Measurements from ENCODE around the gene LILRA6. TPM values are rescaled to one million over a fixed set of nuclear protein-coding genes. Genes with fewer than 3 reads are reported as not detected.

LILRA6 gene
- polyA plus RNA-seq, 3 donors = 65.7 to 150 (median 143) TPM

- Histone ChIP-seq H3K4me2 (replicated peaks; ENCODE audit: extremely low read depth, low read length, poor library complexity, severe bottlenecking) (no peak overlapping the region), H3K4me1 (ENCODE audit: control insufficient read depth in 1 of 2, insufficient read depth in 2 of 2, low read length in 2 of 2) (peaks cover 16 to 36% of the 10 kb centered on the region in 2 donors), H3K36me3 (replicated peaks in 1 of 2; ENCODE audit: control insufficient read depth in 1 of 2, insufficient read depth in 2 of 2, low read length in 2 of 2) (no peaks in the 10 kb centered on the region), H3K4me3 (replicated peaks in 1 of 3; ENCODE audit: low read depth in 2 of 3, low read length in 3 of 3) (no peak overlapping the region), H3K27me3 (ENCODE audit: control insufficient read depth in 2 of 2, insufficient read depth in 2 of 2, low read length in 2 of 2) (peaks cover 0 to 5% of the 10 kb centered on the region in 2 donors), H3K79me2 (ENCODE audit: insufficient read depth, low read length) (no peaks in the 10 kb centered on the region), H3K27ac (ENCODE audit: low read depth in 1 of 2, low read length in 2 of 2) (no peak overlapping the region), H2AFZ (ENCODE audit: insufficient read depth, low read depth, low read length, poor library complexity, severe bottlenecking) (no peak overlapping the region), H4K20me1 (ENCODE audit: insufficient read depth, low read length) (no peaks in the 10 kb centered on the region), H3K9ac (ENCODE audit: insufficient read depth, low read length, poor library complexity, severe bottlenecking) (no peak overlapping the region), H3K9me3 (replicated peaks in 1 of 2; ENCODE audit: control insufficient read depth in 1 of 2, insufficient read depth in 1 of 2, low read length in 2 of 2) (no peaks in the 10 kb centered on the region)
- no peak for TF ChIP-seq CTCF (IDR thresholded peaks at IDR 0.05)
- Mint-ChIP-seq H3K36me3 (peaks cover 0 to 3% of the 10 kb centered on the region in 2 donors), H3K4me1 (peaks cover 29% of the 10 kb centered on the region), H3K27ac (peak overlapping the region in 1 of 7 donors; percentile 77), H3K4me3 (no peak overlapping the region), H3K27me3 (ENCODE audit: low read depth in 3 of 3) (peaks cover 16 to 24% (median 23%) of the 10 kb centered on the region in 3 donors), H3K9me3 (peaks cover 0 to 3% (median 0%) of the 10 kb centered on the region in 7 donors)
- 96% methylated on average over 14 of the region's 23 CpGs for WGBS (ENCODE audit: insufficient coverage)
- DNase-seq = no peak
- intact Hi-C loops (cut with micrococcal nuclease) = no loop called here
These were observed 11.0 kb upstream of the LILRA6 start for GRCh38 chr19:54253331-54254194.

DNA sequence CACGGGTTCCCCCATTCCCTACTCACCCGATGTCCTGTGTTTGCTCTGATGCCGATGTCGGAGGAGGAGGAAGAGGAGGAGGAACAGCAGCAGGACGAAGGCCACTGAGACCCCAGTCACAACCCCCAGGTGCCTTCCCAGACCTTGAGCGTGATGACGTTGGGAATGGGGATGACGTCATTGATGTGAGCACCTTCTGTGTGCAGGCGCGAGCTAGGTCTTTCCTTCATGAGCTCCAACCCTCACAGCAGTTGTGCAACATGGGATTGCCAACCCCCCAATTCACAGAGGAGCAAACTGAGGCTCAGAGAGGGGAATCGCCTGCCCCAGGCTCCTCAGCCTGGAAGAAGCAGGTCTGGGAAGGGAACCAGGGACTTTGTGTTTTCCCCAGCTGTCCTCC, 10.3 kb upstream of the LILRA6 start:
- Histone ChIP-seq H3K79me2 (ENCODE audit: insufficient read depth, low read length) (no peaks in the 10 kb centered on the region), H3K27ac (ENCODE audit: low read depth in 1 of 2, low read length in 2 of 2) (no peak overlapping the region), H3K4me2 (replicated peaks; ENCODE audit: extremely low read depth, low read length, poor library complexity, severe bottlenecking) (no peak overlapping the region), H3K36me3 (replicated peaks in 1 of 2; ENCODE audit: control insufficient read depth in 1 of 2, insufficient read depth in 2 of 2, low read length in 2 of 2) (no peaks in the 10 kb centered on the region), H3K4me1 (ENCODE audit: control insufficient read depth in 1 of 2, insufficient read depth in 2 of 2, low read length in 2 of 2) (peaks cover 22 to 43% of the 10 kb centered on the region in 2 donors), H3K9me3 (replicated peaks in 1 of 2; ENCODE audit: control insufficient read depth in 1 of 2, insufficient read depth in 1 of 2, low read length in 2 of 2) (no peaks in the 10 kb centered on the region), H4K20me1 (ENCODE audit: insufficient read depth, low read length) (no peaks in the 10 kb centered on the region), H3K27me3 (ENCODE audit: control insufficient read depth in 2 of 2, insufficient read depth in 2 of 2, low read length in 2 of 2) (peaks cover 0 to 5% of the 10 kb centered on the region in 2 donors), H2AFZ (ENCODE audit: insufficient read depth, low read depth, low read length, poor library complexity, severe bottlenecking) (no peak overlapping the region), H3K4me3 (replicated peaks in 1 of 3; ENCODE audit: low read depth in 2 of 3, low read length in 3 of 3) (no peak overlapping the region), H3K9ac (ENCODE audit: insufficient read depth, low read length, poor library complexity, severe bottlenecking) (no peak overlapping the region)
- peaks cover 0 to 3% of the 10 kb centered on the region in 2 donors for H3K36me3 Mint-ChIP-seq
- WGBS (ENCODE audit: insufficient coverage) = 97% methylated on average over 5 of the region's 11 CpGs
- no peak for TF ChIP-seq CTCF (IDR thresholded peaks at IDR 0.05)
- peak overlapping the region in 1 of 2 donors; percentile 16 for H3K4me3 Mint-ChIP-seq
- peaks cover 0 to 3% (median 0%) of the 10 kb centered on the region in 7 donors for H3K9me3 Mint-ChIP-seq
- peaks cover 16 to 23% (median 23%) of the 10 kb centered on the region in 3 donors for H3K27me3 Mint-ChIP-seq (ENCODE audit: low read depth in 3 of 3)
- H3K4me1 Mint-ChIP-seq = peaks cover 36% of the 10 kb centered on the region
- intact Hi-C loops (cut with micrococcal nuclease) = no loop called here
- H3K27ac Mint-ChIP-seq = peak overlapping the region in 1 of 7 donors; percentile 2
- DNase-seq = no peak
